K562 (cell line): ENCODE results near the gene ADD2. TPM values are rescaled to one million over a fixed set of nuclear protein-coding genes. Genes with fewer than 3 reads are reported as not detected.

ENCODE experiments used
- BCOR ChIP-seq: fragments of 450-650 bp; IDR thresholded peaks from 2 replicates; pipeline ENCODE4 v1.6.1; 2016
- BRD9 ChIP-seq: fragments of 450-650 bp; IDR thresholded peaks from 2 replicates; pipeline ENCODE4 v1.6.1; 2018; ENCODE audit warnings: low read depth; ENCODE audit not compliant: partially characterized antibody
- CBX3 ChIP-seq, 2 experiments: IDR thresholded peaks; 1 replicate in 1 of 2; 2 replicates in 1 of 2; pipeline ENCODE4 v1.6.1; 2012; ENCODE audit warnings: inconsistent platforms in 2 of 2, low read length in 2 of 2, borderline replicate concordance in 1 of 2, control low read depth in 1 of 2
- CHD4 ChIP-seq: fragments of 200-600 bp; sonication (generic); IDR thresholded peaks from 3 replicates; pipeline ENCODE4 v1.6.1; 2012; ENCODE audit warnings: low read depth, mild to moderate bottlenecking, mixed read lengths, low read length, inconsistent platforms; ENCODE audit not compliant: insufficient read depth, insufficient replicate concordance, poor library complexity, severe bottlenecking
- CREB3L1 ChIP-seq: fragments of 450-650 bp; IDR thresholded peaks from 2 replicates; pipeline ENCODE4 v1.6.1; 2014; ENCODE audit warnings: low read depth, mild to moderate bottlenecking, moderate library complexity, borderline replicate concordance
- DPF2 ChIP-seq: fragments of 450-650 bp; IDR thresholded peaks from 2 replicates; pipeline ENCODE4 v1.6.1; 2016
- EHMT2 ChIP-seq: fragments of 450-650 bp; IDR thresholded peaks from 2 replicates; pipeline ENCODE4 v1.6.1; 2018; ENCODE audit warnings: antibody characterized with exemption
- GTF2B ChIP-seq: IDR thresholded peaks from 2 replicates; pipeline ENCODE4 v1.6.1; 2011; ENCODE audit not compliant: insufficient read length; ENCODE audit errors: extremely low read depth
- HDGF ChIP-seq: fragments of 450-650 bp; IDR thresholded peaks from 2 replicates; pipeline ENCODE4 v1.6.1; 2016
- LEF1 ChIP-seq: fragments of 450-650 bp; IDR thresholded peaks from 2 replicates; pipeline ENCODE4 v1.6.1; 2016; ENCODE audit warnings: mild to moderate bottlenecking
- MEIS2 ChIP-seq: fragments of 450-650 bp; IDR thresholded peaks from 2 replicates; pipeline ENCODE4 v1.6.1; 2014; ENCODE audit warnings: mild to moderate bottlenecking; ENCODE audit not compliant: partially characterized antibody
- MYC ChIP-seq, 2 experiments: fragments of 250-450 bp in 1 of 2; sonication (Bioruptor Pico) in 1 of 2; IDR thresholded peaks; 2 replicates each; pipeline versions ENCODE4 v1.5.1 to v1.6.1; 2012 to 2021; ENCODE audit warnings: low read depth in 2 of 2, borderline replicate concordance in 1 of 2, improper control_type of control experiment in 1 of 2, low read length in 1 of 2, mild to moderate bottlenecking in 1 of 2, moderate library complexity in 1 of 2
- NFE2L1 ChIP-seq: fragments of 450-650 bp; IDR thresholded peaks from 2 replicates; pipeline ENCODE4 v1.6.1; 2016; ENCODE audit warnings: missing genetic modification characterization, low read depth, mild to moderate bottlenecking, missing compliant biosample characterization, moderate library complexity, borderline replicate concordance
- POLR3A ChIP-seq: IDR thresholded peaks from 2 replicates; pipeline ENCODE4 v1.6.1; 2011; ENCODE audit warnings: borderline replicate concordance, mild to moderate bottlenecking, moderate library complexity; ENCODE audit not compliant: insufficient read length, insufficient read depth; ENCODE audit errors: extremely low read depth
- PTBP1 ChIP-seq: fragments of 200-400 bp; formaldehyde crosslinking; IDR thresholded peaks from 2 replicates; pipeline ENCODE4 v1.6.1; 2017; ENCODE audit warnings: low read depth, low read length
- SMARCA4 ChIP-seq: fragments of 450-650 bp; IDR thresholded peaks from 2 replicates; pipeline ENCODE4 v1.6.1; 2016
- TGIF2 ChIP-seq: sonication (generic); formaldehyde crosslinking; IDR thresholded peaks from 2 replicates; pipeline ENCODE4 v1.8.1; 2022; ENCODE audit warnings: mild to moderate bottlenecking, missing genetic modification reagents, moderate library complexity
- ZNF282 ChIP-seq: sonication (generic); formaldehyde crosslinking; IDR thresholded peaks from 2 replicates; pipeline ENCODE4 v1.8.1; 2023; ENCODE audit warnings: missing genetic modification reagents
- ZNF316 ChIP-seq: fragments of 450-650 bp; IDR thresholded peaks from 2 replicates; pipeline ENCODE4 v1.6.1; 2016
- ZNF444 ChIP-seq: fragments of 250-450 bp; sonication (Bioruptor Pico); IDR thresholded peaks from 2 replicates; pipeline ENCODE4 v1.4.0; 2020; ENCODE audit warnings: mild to moderate bottlenecking, moderate library complexity
- ZNF592 ChIP-seq: fragments of 450-650 bp; IDR thresholded peaks from 2 replicates; pipeline ENCODE4 v1.6.1; 2017; ENCODE audit warnings: antibody characterized with exemption, mild to moderate bottlenecking
- polyA plus RNA-seq, 8 experiments: library from polyadenylated mRNA; depleted of rRNA in 4 of 8; stranded (reverse) in 5 of 8; unstranded in 3 of 8; fragments of >200 nt; fragmentation: Nextera tagmentation in 2 of 8; fragmentation: Illumina TruSeq in 1 of 8; extraction: Ambion mirVana in 2 of 8; extraction: Trizol in 1 of 8; gene quantifications; 2 replicates each; pipeline versions ENCODE4 v1.2.1 to v1.2.3, GENCODE V29; 2011 to 2014; ENCODE audit warnings: inconsistent platforms in 1 of 8, missing spikeins in 1 of 8
- total RNA-seq, 7 experiments: library from RNA; depleted of rRNA in 6 of 7; stranded (reverse); fragments of >200 nt in 6 of 7; fragmentation: Illumina TruSeq in 2 of 7; extraction: Trizol in 2 of 7; gene quantifications; 2 replicates each; pipeline versions ENCODE4 v1.2.1 to v1.2.3, GENCODE V29; 2011 to 2021; ENCODE audit warnings: low replicate concordance in 1 of 7
- TF ChIP-seq, protein P1 (sequence below), 2 experiments: fragments of 450-650 bp; conservative IDR thresholded peaks; 2 replicates each; pipeline ENCODE4 v1.6.1; 2017; ENCODE audit warnings: mild to moderate bottlenecking in 2 of 2, moderate library complexity in 2 of 2

Gene ADD2
- total and polyA plus RNA-seq, 9 of the 15 experiments (the other 6 are each of a cell fraction or from before 2014, with no cell fraction given): 3.5 to 63.0 (median 36.2) TPM

GRCh38 chr2:70743677-70744076 lies 24.3 kb downstream of the ADD2 start (continued):
- TF ChIP-seq ZNF592 (peak; percentile 69), ZNF282 (CRISPR knock-in tag) (no peak), TGIF2 (CRISPR knock-in tag) (no peak), GTF2B (no peak), CBX3 (IDR thresholded peaks at IDR 0.05; ENCODE audit: borderline replicate concordance in 1 of 2, low read length in 2 of 2) (peak in 1 of 2 experiments; percentile 84; a peak in 1 of 3 replicates), BCOR (peak; percentile 95), DPF2 (peak; percentile 84), MEIS2 (peak; percentile 98), NFE2L1 (tag) (no peak), HDGF (0 out of 2 replicates have a peak, but pooled peaks have one; percentile 28), BRD9 (peak; percentile 40), EHMT2 (peak; percentile 65; the same call in 1 of the 2 replicates), POLR3A (no peak), CREB3L1 (peak; percentile 38; the same call in 1 of the 2 replicates), CHD4 (peak; percentile 61), MYC (IDR thresholded peaks at IDR 0.05; ENCODE audit: low read depth, low read length) (0 out of 2 replicates have a peak, but pooled peaks have one; percentile 15), MYC (CRISPR knock-in tag; IDR thresholded peaks at IDR 0.05; ENCODE audit: borderline replicate concordance, low read depth) (no peak), SMARCA4 (peak; percentile 69), ZNF444 (CRISPR knock-in tag) (no peak), ZNF316 (peak; percentile 79), LEF1 (peak; percentile 50; the same call in 1 of the 2 replicates), PTBP1 (peak; percentile 70; the same call in 1 of the 2 replicates)
- TF ChIP-seq, protein P1, sequence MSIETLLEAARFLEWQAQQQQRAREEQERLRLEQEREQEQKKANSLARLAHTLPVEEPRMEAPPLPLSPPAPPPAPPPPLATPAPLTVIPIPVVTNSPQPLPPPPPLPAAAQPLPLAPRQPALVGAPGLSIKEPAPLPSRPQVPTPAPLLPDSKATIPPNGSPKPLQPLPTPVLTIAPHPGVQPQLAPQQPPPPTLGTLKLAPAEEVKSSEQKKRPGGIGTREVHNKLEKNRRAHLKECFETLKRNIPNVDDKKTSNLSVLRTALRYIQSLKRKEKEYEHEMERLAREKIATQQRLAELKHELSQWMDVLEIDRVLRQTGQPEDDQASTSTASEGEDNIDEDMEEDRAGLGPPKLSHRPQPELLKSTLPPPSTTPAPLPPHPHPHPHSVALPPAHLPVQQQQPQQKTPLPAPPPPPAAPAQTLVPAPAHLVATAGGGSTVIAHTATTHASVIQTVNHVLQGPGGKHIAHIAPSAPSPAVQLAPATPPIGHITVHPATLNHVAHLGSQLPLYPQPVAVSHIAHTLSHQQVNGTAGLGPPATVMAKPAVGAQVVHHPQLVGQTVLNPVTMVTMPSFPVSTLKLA (conservative IDR thresholded peaks at IDR 0.05): peak; percentile 11 to 29; a peak in 1 of 4 replicates
